Measurements from ENCODE around the gene PHF13. TPM values are rescaled to one million over a fixed set of nuclear protein-coding genes. Genes with fewer than 3 reads are reported as not detected.

The PHF13 gene
- total and polyA plus RNA-seq, 2 donors (not counting 3 experiments of a cell fraction or from before 2014, with no cell fraction given): 5.6 to 18.6 TPM

- TF ChIP-seq FOS (IDR thresholded peaks at IDR 0.05; ENCODE audit: borderline replicate concordance, insufficient read depth, low read length) (no peak), MAX (IDR thresholded peaks at IDR 0.05; ENCODE audit: insufficient read depth, insufficient read length) (no peak), JUN (IDR thresholded peaks at IDR 0.05; ENCODE audit: borderline replicate concordance, insufficient read depth, insufficient read length, low read depth) (no peak), GATA2 (IDR thresholded peaks at IDR 0.05; ENCODE audit: insufficient read depth, insufficient read length, low read depth, low read length) (no peak), EZH2 (IDR thresholded peaks at IDR 0.05; ENCODE audit: borderline replicate concordance, low read depth, low read length, severe bottlenecking) (no peak), CTCF (IDR thresholded peaks at IDR 0.05; ENCODE audit: extremely low read depth in 1 of 2, insufficient read depth in 1 of 2, low read depth in 1 of 2, low read length in 2 of 2) (no peak), POLR2AphosphoS5 (IDR thresholded peaks at IDR 0.05; ENCODE audit: insufficient read depth, low read depth, low read length) (no peak)
- peaks cover 6 to 40% of the 10 kb centered on the region in 2 experiments for H3K36me3 ChIP-seq (ENCODE audit: control insufficient read depth in 2 of 2, extremely low read depth in 1 of 2, insufficient read depth in 2 of 2, low read length in 2 of 2)
- H3K4me2 ChIP-seq (ENCODE audit: insufficient read depth, low read length): no peak overlapping the region
- H3K9me1 ChIP-seq (replicated peaks; ENCODE audit: control insufficient read depth, extremely low read depth, insufficient read depth, low read length): no peaks in the 10 kb centered on the region
- no peak overlapping the region for H3K4me3 ChIP-seq (replicated peaks in 1 of 3; ENCODE audit: insufficient read depth in 1 of 3, low read depth in 1 of 3, low read length in 3 of 3)
- H4K20me1 ChIP-seq (replicated peaks; ENCODE audit: control insufficient read depth, extremely low read depth, insufficient read depth, low read length): no peaks in the 10 kb centered on the region
- H3K79me2 ChIP-seq (ENCODE audit: control insufficient read depth, insufficient read depth, low read length): peaks cover 58% of the 10 kb centered on the region
- dilution Hi-C loops (cut with MboI; ENCODE audit: extremely low pct_ligation_motif_present, low sequenced_read_pairs) (no loop called here), intact Hi-C loops (cut with micrococcal nuclease) (no loop called here)
- H3K27me3 ChIP-seq (ENCODE audit: control insufficient read depth in 2 of 2, insufficient read depth in 2 of 2, low read length in 2 of 2): no peaks in the 10 kb centered on the region
- CTCF ChIA-PET: interaction anchor here (1.4 kb wide), 1 partner anchor 49 kb away, joined by 5 read pairs; no protein-coding TSS in a partner anchor
- peaks cover 6% of the 10 kb centered on the region for H3K4me1 ChIP-seq (ENCODE audit: control insufficient read depth, extremely low read depth, insufficient read depth, low read length)
- no peak overlapping the region for H2AFZ ChIP-seq (ENCODE audit: low read depth, low read length)
- no TSS peak for BruUV-seq (replicated peaks)
- no peak for DNase-seq (ENCODE audit: low read depth, low spot score)
- FAIRE-seq: no peak
- no peak overlapping the region for H3K27ac ChIP-seq (ENCODE audit: insufficient read depth, low read depth, low read length)
- H3K9me3 ChIP-seq (replicated peaks; ENCODE audit: control insufficient read depth, insufficient read depth, low read length): no peaks in the 10 kb centered on the region
- no peak overlapping the region for H3K9ac ChIP-seq (replicated peaks; ENCODE audit: extremely low read depth, insufficient read depth, low read length)
- POLR2A ChIA-PET: no interaction called here
Observed at GRCh38 chr1:6597777-6598131, 15.8 kb upstream of the PHF13 start.
